Mammary epithelial cell (primary cell): ENCODE measurements around the gene BMPR1A.

Source experiments
- EZH2 ChIP-seq: IDR thresholded peaks from 2 replicates; pipeline ENCODE4 v1.6.1; 2012; ENCODE audit warnings: low read length, inconsistent platforms, borderline replicate concordance
- TF ChIP-seq, protein P1 (sequence below), 2 donors: IDR thresholded peaks in 1 of 2; conservative IDR thresholded peaks in 1 of 2; 2 replicates each; pipeline ENCODE4 v1.5.1; 2011 to 2012; ENCODE audit warnings: inconsistent platforms in 2 of 2, low read length in 2 of 2, mild to moderate bottlenecking in 2 of 2, control low read depth in 1 of 2, low read depth in 1 of 2; ENCODE audit not compliant: insufficient read depth in 1 of 2; ENCODE audit errors: extremely low read depth in 1 of 2

DNA sequence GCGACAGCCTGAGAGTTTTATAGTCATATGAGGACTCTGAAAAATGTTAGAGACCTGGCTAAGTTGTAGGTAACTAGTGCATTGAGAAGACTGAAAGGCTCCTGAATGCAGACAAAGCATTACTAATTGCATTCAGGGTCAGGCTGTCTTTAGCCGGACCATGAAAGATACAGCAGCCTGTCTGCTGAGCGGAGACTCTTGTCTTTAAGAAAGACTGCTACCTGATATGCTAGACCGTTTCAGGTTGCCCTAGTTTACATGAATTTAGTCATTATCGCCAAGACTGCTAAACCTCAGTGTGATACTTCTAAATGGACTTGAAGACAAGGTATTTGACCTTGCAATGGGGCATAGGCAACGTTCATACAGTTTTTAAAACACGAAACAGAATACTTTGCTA lies 81.2 kb downstream of the BMPR1A start:
- TF ChIP-seq, protein P1, sequence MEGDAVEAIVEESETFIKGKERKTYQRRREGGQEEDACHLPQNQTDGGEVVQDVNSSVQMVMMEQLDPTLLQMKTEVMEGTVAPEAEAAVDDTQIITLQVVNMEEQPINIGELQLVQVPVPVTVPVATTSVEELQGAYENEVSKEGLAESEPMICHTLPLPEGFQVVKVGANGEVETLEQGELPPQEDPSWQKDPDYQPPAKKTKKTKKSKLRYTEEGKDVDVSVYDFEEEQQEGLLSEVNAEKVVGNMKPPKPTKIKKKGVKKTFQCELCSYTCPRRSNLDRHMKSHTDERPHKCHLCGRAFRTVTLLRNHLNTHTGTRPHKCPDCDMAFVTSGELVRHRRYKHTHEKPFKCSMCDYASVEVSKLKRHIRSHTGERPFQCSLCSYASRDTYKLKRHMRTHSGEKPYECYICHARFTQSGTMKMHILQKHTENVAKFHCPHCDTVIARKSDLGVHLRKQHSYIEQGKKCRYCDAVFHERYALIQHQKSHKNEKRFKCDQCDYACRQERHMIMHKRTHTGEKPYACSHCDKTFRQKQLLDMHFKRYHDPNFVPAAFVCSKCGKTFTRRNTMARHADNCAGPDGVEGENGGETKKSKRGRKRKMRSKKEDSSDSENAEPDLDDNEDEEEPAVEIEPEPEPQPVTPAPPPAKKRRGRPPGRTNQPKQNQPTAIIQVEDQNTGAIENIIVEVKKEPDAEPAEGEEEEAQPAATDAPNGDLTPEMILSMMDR (conservative IDR thresholded peaks at IDR 0.05 in 1 of 2, IDR thresholded peaks at IDR 0.05 in 1 of 2; ENCODE audit: extremely low read depth in 1 of 2, insufficient read depth in 1 of 2, low read depth in 1 of 2, low read length in 2 of 2) = no peak
- no peak for TF ChIP-seq EZH2
